Stimulated activated naive CD4-positive, alpha-beta T cell treated with Interleukin-2 at 50 U/mL for 16 hours (primary cell): ENCODE results near the gene SMIM20.
A peak's percentile ranks its signal among the peaks of the same experiment; 100 is the strongest.
"Not testable (repeated sequence)": the region's sequence is repeated elsewhere in the genome, so short reads cannot be mapped to it uniquely, and the experiment has no call there.

Experiments
- DNase-seq: peaks from one replicate; lab custom pipeline; 2025; lab: John Stamatoyannopoulos, UW

The SMIM20 gene

DNA sequence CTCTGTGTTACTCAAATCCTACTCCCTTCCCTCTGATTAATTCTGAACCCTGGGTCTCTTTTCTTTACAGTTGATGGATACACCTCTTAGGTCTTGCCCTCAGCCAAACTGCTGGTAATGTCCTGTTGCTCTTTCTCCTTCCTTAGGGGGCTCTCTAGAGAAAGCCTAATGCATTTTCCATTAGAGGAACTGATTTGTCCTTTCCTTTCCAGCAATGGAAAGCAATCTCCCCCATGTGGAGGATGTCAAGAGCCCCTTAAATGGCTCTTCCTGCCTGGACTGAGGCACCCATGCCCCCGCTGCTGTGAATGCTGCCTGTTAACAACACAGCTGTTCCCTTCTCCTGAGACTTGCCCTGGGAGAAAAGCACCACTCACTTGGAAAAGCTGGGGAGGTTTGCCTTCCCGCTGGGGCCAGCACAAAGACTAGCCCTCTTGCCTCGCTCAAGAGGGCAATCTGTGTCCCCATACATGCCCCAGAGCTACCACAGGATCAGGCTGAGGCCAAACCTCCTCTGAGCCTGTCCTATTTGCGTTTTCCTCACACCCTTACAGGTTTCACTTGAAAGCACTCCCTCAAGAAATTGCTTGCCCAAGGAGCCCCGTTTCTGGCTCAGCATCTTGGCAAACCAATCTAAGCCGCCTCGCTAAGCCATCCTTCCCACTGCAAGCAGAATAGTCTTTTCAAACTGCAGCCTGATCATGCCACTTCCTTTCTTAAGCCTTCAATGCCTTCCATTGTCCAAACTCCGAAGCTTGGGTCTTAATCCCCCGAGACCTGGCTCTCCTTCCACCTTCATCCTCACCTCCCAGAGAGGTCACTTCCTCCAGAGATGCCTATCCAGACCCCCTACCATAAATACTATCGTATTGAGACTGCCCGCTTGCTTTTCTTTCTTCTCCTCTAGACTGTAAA lies 23.2 kb upstream of the SMIM20 start:
- DNase-seq, result no peak

DNA sequence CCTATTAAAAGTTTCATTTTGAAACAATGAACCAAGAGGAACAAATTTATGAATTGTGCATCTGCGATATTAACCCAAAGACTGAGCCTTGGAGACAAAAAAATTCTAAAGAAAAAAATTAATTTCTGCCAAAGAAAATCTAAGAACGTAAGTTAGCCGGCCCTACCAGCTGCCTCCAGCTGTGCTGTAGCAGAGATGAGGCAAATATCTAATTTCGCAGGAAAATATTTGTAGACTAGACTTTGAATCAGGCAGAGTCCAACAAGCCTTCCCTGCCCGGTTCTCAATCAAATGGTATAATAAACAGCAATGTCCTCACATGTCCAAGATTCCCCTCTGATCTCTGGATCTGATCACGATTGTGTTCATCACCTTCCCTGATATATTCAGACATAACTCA lies 21.2 kb upstream of the SMIM20 start:
- DNase-seq, result no peak

DNA sequence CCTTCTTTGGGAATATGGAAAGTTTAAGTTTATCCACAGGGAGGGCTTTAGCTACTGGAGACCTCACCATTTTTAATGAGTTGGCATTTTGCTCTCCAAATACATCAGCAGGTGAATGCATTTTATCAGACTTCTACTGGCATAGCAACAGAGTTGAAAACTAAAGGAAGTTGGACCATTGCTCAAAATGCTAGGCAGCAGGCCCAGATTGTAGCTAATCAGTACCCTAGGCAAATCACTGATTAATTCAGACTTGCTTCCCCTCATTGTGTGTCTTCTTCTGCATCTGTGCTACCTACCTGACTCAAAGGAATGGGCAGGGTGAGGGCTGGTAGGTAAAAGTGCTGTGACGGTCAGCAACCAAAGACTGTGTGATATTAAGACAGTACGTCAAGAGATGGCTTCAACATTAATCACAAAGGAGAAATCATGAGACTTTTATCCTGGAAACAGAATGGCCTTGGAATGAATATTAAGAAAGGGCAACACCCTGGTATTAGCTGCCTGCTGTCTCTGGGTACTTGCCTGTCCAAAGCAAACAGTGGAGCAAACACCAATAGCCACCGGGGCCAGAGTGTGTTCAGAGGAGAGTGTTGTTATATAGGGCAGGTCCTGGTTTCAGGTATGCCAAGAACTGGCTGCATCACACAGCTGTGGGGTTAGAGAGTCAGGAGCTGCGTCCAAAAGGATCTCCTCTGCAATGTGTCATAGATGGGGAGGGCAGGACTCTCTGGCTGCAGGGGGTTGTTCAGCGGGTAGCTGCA lies 17.1 kb upstream of the SMIM20 start:
- no peak for DNase-seq

DNA sequence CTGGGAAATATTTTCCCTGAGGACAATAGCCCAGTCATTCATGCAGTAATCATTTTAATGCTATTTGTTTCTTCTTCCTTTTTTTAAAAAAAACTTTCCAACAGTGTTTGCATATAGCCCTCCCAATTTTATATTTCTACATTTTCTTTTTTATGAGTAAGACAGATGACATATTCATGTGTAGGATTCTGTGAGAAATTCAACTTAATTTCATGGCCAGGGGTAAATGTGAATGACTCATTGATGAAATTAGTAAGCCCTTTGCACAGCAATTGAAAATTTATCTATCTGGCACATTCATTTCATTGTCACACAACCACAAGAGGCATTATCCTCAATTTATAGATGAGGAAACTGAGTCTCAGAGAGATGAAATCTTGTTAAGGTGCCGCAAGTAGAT lies 13.7 kb upstream of the SMIM20 start:
- DNase-seq, result no peak

DNA sequence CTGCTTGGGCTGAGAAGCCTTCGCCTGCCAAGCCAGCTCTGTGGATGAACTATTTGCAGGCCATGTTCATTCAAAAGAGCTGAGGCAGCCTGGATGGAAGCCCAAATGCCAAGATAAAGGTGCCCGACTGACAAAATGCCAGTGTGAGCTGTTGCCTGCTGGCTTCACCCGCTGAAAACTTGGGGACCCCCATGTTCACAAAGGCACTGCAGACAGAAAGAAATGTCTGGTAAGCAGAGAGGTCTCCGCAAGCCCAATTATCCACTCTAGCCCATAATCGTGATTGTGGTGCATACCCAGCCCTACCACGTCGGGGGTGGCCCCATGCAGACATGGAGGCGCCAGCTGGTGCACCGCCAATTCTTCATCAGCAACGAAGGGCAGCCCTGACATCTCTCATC lies 13.0 kb upstream of the SMIM20 start:
- no peak for DNase-seq

DNA sequence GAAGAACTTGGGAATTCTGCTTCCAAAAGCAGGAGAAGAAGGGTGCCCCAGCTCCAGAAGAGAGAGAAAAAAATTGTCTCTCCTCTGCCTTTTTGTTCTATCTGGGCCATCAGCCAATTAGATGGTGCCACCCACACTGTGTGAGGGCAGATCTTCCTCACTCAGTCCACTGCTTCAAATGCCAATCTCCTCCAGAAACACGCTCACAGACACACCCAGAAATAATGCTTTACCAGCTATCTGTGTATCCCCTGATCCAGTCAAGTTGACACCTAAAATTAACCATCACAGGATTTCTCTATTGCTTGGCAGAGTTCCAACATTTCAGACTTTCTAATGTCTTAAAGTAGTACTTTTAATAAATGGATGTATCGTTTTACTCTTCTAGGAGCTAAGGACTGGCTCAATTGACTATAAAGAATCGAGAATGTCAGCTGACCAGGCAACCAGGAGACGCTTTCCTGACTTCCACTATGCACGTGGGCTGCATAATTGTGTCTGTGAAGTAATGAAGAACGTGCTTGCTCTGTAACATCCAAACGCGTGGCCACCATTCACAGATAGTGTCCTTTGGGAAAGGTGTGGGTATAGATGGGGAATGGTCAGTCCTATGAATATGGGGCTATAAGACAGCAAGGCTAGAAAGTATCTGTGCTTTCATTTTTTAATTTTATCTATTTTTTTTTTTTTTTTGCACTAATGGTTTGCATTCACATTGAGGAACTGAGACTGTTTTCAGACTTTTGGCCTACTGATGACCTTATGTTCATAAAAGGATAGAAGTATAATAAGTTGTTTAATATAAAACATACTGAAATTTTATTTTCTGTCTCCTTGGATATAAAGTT lies 9.9 kb upstream of the SMIM20 start:
- DNase-seq, result no peak

DNA sequence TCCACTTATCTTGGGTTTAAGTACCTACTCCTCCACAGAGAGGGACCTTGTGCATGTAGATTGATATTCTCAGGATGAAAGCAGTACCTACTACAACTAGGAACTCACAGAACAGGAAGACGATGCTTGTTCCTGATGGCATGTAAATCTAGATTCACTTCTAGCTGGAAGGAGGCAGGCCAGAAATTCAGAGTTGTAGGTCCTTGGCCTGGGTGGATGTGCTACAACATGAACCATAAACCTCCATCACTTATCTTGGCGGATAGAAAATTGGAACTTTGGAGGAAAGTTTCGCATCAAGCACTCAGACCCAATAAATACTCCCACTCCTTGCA lies 9.3 kb upstream of the SMIM20 start:
- DNase-seq, result no peak

DNA sequence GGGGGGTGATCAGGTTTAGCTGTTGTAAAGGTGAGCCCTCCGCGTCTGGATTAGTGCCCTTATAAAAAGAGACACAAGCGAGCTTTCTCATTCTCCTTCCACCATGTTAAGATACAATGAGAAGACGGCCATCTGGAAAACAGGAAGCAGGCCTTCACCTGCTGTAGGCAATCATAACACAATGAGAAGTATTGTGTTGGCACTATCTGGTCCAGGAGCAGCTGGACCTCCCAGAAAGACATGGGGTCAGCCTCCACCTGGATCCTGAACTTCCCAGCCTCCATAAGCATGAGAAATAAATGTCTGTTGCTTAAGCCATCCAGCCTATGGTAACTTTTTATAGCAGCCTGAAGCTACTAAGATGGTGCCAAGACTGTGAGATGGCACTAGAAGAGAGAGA lies 8.6 kb upstream of the SMIM20 start:
- no peak for DNase-seq

DNA sequence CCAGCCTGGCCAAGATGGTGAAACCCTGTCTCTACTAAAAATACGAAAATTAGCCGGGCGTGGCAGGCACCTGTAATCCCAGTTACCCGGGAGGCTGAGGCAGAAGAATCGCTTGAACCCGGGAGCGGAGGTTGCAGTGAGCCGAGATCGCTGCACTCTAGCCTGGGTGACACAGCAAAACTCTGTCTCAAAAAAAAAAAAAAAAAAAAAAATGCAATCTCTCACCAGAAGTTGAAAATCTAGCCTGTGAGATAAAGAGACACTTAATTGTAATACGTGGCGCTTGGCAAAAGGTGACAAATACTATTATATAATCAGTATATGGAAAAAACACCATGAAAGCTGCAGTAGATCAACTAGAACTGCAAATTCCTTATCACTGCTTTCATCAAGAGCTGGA lies 7.9 kb upstream of the SMIM20 start:
- not testable (repeated sequence) for DNase-seq

DNA sequence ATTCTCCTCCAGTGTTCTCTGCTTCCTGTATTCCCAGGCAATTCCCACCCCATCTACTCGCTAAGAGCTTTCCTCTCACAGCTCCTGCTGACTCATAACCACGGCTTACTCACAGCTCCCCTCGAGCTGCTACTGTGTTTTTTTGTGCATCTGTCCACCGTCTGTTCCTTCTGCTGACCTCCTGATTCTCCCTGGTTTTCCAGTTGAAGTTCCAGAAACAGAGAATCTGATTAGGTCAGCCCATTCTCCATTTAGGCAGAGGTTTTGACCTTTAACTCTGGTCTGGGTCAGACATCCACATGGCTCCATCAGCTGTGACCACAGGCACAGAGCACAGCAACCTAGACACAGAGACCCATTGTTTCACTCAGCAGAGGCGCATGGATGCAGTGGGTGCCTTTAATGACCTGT lies 5.5 kb upstream of the SMIM20 start:
- DNase-seq, result no peak

DNA sequence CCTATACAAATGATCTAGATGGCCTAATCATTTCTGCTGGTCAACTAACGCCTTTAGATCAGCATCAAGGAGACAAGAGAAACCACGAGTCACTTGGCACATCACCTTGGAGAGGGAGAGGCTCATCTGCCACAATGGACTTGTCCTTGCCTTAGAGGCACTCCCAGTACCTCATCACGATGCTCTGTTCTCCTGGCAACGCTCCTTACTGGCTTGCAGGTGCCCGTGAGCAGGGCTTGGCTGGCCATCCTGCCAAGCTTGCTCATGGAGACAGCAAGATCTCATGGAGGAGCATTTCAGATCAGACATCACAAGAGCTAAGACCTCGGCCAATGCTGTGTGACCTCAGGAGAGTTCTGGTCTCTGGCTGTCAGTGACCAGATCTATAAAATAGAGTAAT lies 2.7 kb upstream of the SMIM20 start:
- no peak for DNase-seq

DNA sequence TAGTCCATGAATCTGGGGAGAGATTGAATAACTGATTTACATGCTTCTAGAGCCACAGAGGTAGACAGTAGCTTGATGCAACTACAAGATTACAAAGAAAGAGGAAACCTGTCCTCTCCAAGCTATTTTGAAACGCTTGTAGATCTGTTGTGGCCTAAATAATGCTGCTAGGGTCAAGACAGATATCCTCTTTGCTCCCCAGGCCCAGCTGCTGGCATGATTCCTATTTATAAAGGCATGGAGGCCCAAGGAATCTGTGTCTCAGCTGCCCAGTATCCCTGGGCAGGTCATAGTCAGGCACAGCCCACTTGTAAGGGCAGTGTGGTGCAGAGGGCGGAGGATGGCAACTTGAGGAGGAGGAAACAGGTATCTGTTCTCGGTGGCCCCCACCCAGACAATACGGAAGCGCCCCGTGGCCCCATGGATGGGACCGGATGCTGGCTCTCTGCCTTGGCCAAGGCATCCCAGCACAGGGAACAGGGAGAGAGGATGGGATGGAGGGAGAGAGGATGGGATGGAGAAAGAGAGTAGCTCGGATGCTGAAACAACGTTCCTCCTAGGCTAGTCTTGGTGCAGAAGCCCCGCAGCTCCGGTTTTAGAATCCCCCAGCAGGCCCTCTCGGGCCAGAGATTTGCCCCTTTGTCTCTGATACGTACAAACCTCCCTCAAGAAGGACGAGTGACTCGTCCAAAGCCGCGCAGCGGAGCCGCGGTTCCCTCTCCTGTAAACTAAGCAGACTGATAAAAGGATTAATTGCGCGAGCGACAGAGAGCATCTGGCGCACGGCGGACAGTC lies 767 bp upstream of the SMIM20 start:
- DNase-seq, result no peak

DNA sequence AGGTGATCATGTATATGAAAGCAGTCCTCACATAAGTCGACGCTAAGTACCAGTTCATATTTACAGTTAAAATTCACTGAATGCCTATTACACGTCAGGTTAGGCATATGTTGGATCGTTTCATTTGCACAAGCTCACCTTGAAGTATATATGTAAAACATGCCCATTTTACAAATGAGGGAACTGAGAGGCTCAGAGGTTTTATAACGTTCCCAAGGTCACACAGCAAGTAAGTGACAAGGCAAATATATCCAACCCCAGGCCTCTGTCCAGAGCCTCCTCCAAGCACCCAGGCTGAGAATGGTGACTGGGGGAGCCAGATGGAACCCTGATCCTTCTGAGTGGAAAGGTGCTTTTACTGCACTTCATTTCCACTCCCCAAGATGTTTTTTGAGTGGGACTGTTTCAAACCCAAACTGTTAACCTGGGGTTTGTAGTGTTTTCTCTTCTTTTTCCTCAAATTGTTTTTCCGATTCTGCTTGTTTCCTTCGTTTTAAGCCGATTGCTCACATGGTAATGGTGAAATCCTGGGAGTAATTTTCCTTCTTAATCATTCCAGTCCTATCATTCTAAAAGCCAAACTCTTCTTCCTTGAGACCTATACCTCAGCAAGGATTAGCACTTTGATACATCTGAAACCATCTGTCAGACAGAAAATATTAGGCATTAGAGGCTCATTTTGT lies 791 bp downstream of the SMIM20 start:
- no peak for DNase-seq

DNA sequence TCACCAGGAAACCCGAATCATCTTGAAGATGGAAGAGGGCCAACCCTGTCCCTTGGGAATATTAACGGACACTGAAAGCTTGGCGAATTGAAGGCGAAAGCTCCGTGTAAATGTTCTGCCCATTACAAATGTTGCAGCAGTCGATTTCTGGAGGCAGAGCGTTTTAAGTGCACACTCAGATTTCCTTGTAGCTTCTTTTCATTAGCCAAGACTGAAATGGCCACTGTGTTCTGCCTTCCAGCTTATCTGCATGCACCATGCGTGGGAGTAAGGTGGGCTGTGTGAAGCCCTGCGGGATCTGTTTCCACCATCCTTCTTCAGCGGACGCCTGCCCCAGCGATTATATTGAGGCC lies 1.3 kb downstream of the SMIM20 start:
- no peak for DNase-seq

DNA sequence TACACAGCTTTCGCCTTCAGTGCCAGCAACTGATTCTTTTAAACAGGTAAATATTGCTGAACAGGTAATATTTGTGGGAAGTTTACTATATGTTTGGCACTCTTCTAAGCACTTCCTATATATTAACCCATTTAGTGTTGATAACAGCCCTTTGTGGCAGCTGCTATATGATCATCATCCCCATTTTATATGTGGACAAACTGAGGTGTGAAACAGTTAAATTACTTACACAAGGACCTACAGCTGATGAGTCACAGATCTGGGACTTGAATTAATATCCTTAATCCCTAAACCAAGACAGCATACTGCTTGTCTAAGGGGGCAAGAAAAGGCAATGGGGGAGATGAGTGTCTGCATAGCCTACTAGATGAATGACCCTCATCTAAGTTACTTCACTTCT lies 2.9 kb downstream of the SMIM20 start:
- no peak for DNase-seq

DNA sequence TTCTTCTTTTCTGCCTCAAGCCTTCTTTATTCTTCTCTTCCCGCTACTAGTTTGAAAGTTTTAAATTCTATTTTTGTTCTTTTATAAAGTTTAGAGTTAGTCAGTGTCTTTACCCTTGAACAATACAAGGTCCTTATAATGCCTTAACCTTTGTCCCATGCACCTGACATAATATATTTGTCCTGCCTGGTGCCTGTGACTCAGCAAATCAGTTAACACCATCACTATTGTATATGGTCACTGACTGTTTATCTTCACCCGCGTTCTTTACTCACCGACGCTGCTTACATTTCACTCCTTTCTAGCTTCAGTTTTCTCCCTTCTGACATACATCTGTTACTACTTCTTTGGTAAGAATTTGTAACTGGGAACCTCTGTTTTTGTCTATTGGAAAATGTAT lies 5.7 kb downstream of the SMIM20 start:
- DNase-seq, result no peak

DNA sequence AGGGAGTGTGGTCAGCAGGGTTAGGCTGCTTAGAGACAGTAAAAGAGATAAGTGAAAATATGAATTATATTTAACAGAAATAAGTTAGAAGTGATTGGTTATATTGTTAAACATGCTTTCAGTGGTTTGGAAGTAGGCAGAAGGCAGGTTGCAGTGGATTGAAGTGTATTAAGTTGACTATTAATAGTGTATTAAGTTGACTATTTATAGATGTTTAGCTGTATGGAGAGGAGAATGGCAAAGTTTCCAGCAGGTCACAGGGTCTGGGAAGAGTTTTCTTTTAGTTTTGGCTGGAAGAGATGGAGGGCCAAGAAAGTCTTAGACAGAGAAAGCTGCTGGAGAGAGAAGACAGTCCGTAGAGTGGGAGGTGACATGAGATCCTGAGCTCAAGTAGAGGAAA lies 7.9 kb downstream of the SMIM20 start:
- DNase-seq, result no peak

DNA sequence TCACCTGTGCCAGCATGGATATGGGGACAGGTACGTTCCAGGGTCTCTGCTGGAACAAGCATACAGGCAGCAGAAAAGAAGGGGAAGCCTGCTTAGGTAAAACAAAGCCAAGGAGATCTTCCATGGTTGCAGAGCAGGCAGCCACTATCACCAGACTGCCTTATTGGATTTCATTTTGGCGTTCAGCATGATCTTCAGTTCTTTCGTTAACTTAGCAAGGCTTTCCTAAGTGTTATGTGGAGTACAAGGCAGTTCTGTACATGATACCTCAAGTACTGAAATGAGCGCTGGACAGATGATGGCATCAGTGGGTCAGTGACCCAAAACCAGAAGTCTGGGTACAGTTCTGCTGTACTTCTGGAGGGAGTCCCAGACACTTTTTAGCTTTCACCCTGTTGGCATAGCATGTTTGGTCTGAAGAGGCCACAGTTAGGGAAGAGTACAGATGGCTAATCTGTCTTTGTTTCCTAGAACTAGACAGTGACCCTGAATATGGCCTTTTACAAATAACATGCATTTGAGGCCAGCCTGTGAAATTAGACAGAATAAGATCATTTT lies 8.9 kb downstream of the SMIM20 start:
- DNase-seq, result no peak

DNA sequence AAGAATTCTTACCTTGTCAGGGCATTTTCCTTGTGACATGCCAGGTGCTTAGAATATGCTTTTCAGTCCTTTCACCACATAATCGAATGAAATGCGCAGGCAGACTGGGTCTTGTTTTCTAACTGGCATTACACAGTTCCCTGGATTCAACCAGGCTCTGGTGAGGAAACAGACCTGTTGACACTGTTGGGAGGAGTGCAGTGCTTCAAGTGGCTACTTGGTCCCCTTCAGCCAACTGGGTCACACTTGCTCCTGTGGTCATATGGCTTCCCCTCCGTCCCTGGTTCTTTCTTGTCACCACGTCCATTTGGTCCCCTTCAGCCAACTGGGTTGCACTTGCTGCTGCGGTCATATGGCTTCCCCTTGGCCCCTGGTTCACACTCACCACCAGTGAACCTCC lies 9.7 kb downstream of the SMIM20 start:
- DNase-seq, result no peak

DNA sequence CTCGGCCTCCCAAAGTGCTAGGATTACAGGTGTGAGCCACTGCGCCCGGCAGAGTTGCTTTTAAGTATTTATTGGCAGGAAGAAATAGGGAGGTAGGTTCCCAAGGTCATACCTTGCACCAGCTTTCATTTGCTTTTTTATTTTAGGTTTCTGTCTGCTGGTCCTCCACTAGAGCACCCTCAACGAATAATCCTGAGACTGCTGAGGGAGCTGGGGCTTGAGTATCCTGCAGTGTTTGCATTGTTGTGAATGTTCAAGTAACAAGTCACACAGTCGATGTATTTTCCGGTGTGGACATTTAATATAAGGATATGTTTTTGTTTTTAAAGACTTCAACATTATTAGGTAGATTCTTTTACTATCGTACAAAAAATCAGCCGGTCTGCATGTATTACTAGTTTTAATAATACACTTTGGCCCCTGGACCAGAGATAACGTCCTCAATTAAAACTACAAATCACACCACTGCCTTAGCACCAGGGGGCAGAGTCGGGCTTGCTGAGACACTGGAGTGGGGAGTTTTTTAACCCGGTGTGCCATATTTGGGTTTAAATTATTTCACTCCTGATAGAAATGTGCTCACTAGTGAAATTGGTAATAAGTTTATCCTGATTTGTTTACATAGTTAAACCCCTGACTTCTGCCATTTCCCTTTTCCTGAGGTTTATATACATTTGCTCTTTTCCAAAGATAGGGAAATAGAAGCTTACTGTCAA lies 11.6 kb downstream of the SMIM20 start:
- peak; percentile 14 for DNase-seq
